Skin epidermis (tissue), 12 donors: Measurements from ENCODE around the gene THYN1.
A peak's percentile ranks its signal among the peaks of the same experiment; 100 is the strongest.
"Not testable (repeated sequence)": the region's sequence is repeated elsewhere in the genome, so short reads cannot be mapped to it uniquely, and the experiment has no call there.

Experiments
- H3K27ac ChIP-seq, 21 experiments: fragments of 200-600 bp; sonication (generic) in 11 of 21; one replicate each; pipeline ENCODE4 v1.5.0; 2020; ENCODE audit warnings: mild to moderate bottlenecking in 3 of 21, inconsistent platforms in 2 of 21, moderate library complexity in 2 of 21
- H3K4me3 ChIP-seq, 7 experiments: fragments of 200-600 bp; sonication (generic) in 2 of 7; one replicate each; pipeline ENCODE4 v1.5.0; 2020; ENCODE audit warnings: inconsistent platforms in 2 of 7, mild to moderate bottlenecking in 2 of 7, moderate library complexity in 1 of 7

THYN1 gene

GRCh38 chr11:134253188-134253993 lies at the start of gene THYN1, which contains the start of gene ACAD8:
TSS of gene THYN1 (minus strand) at chr11:134253352. CDS start at chr11:134252882, 470 bp downstream.
TSS of gene ACAD8 (plus strand) at chr11:134253568. CDS start at chr11:134253601, 33 bp downstream.
- Histone ChIP-seq H3K27ac (peak within 1 kb of the TSS; percentile 37 to 93 (median 83)), H3K4me3 (peak within 1 kb of the TSS; percentile 63 to 97 (median 90))

- Histone ChIP-seq H3K4me3 (no peak overlapping the region), H3K27ac (no peak overlapping the region)
Measured at GRCh38 chr11:134294664-134295063, 41.5 kb upstream of the THYN1 start.

GRCh38 chr11:134293119-134294113 lies 40.3 kb upstream of the THYN1 start:
- Histone ChIP-seq H3K27ac (no peak overlapping the region), H3K4me3 (no peak overlapping the region)

DNA sequence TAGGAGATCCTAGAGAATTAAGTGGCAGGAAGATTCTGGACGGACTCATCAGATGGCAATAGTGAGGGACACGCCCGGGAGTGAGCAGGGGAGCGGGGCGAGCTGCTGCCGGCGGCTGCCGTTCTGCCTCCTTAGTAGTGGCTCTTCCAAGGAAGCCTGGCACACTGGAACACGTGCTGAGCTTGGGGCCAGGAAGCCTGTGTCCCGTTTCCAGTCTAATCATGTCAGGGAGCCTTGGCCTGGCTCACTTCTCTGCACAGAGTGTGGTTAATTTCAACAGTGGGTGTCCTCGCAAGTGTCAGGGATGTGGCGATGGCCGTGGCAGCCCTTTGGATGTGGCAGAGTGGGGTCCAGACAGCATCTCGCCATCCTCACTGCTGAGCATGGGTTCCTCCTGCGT lies 39.5 kb upstream of the THYN1 start:
- H3K27ac ChIP-seq, result no peak overlapping the region
- H3K4me3 ChIP-seq, result no peak overlapping the region

GRCh38 chr11:134291196-134291595 lies 38.0 kb upstream of the THYN1 start:
- H3K27ac ChIP-seq, result no peak overlapping the region
- H3K4me3 ChIP-seq, result no peak overlapping the region

DNA sequence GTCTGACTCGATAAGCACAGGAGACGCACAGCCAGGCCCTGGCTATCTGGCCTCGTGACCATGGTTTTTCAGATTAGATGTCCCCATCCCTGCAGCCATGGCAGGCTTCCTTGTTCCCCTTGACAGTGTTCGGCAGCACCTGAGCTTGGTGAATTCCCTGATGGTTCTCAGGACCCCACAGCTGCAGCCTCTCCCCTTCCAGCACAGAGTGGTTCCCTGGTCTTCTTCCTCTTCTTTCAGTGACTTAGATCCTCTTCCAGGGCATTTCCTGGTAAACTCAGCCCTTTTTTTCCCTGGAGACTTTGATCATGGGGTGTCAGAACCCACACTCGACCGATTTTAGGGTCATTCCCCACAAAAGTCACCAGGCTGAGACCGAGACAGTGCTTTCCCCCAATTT lies 37.5 kb upstream of the THYN1 start:
- no peak overlapping the region for H3K27ac ChIP-seq

DNA sequence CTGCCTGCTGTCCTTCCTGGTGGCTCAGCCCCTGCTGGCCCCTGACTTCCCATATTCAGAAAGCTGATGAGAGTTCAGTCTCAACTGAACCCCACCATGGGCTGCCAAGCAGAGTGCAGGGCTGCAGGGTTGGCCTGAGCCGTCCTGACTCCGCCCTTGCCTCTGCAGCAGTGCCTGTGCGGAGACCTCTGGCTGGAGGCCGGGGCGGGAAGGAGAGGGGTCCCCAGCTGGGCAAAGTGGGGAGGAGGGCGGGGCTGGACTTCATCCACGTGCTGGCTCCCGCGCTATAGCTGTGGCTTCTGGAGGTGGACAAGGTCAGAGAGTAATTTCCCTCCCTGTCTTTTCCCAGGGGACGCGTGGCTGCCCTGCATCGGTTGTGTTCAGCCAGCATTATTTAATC lies 36.6 kb upstream of the THYN1 start:
- Histone ChIP-seq H3K4me3 (no peak overlapping the region), H3K27ac (no peak overlapping the region)

More for the DNA sequence above, 37.5 kb upstream of the THYN1 start:
- no peak overlapping the region for H3K4me3 ChIP-seq

GRCh38 chr11:134289167-134289566 lies 36.0 kb upstream of the THYN1 start:
- no peak overlapping the region for H3K4me3 ChIP-seq
- no peak overlapping the region for H3K27ac ChIP-seq

DNA sequence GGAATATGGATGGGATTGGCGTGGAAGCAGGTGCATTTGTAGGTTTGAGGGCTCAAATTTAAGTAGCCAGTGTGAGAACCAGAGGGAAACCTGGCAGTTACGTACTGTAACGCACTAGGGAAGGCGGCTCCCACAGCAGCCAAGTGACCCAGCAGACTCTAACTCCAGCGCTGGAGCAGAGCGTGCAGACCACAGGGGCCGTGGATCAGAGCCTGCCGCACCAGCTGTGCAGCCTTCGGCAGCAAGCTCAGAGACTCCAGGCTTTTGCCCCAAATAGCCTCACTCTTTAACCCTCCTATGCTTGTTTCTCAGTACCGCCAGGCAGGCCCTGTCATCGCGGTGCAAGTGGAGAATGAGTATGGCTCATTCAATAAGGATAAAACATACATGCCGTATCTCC lies 35.3 kb upstream of the THYN1 start:
- no peak overlapping the region for H3K27ac ChIP-seq

DNA sequence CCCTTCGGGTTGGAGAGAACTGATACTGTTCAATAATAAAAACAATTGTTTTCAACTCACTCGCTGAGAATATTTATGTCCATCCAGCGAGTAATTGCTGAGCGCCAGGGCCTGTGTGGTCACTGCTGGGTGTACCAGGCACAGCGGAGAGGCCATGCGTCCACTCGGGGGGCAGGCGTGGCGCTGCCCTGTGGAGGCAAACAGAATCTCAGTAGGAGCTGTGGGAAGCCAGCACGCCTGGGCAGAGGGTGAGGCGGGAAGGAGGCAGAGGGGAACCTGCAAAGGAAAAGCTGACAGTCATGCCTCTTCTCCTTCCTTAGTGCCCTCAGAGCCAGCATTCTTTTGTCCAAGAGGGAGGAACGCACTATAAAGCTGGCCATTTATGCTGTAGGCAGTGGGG lies 34.4 kb upstream of the THYN1 start:
- Histone ChIP-seq H3K4me3 (no peak overlapping the region), H3K27ac (no peak overlapping the region)

More for the DNA sequence above, 35.3 kb upstream of the THYN1 start:
- H3K4me3 ChIP-seq, result no peak overlapping the region

GRCh38 chr11:134284349-134284748 lies 31.2 kb upstream of the THYN1 start:
- H3K4me3 ChIP-seq, result not testable (repeated sequence)

DNA sequence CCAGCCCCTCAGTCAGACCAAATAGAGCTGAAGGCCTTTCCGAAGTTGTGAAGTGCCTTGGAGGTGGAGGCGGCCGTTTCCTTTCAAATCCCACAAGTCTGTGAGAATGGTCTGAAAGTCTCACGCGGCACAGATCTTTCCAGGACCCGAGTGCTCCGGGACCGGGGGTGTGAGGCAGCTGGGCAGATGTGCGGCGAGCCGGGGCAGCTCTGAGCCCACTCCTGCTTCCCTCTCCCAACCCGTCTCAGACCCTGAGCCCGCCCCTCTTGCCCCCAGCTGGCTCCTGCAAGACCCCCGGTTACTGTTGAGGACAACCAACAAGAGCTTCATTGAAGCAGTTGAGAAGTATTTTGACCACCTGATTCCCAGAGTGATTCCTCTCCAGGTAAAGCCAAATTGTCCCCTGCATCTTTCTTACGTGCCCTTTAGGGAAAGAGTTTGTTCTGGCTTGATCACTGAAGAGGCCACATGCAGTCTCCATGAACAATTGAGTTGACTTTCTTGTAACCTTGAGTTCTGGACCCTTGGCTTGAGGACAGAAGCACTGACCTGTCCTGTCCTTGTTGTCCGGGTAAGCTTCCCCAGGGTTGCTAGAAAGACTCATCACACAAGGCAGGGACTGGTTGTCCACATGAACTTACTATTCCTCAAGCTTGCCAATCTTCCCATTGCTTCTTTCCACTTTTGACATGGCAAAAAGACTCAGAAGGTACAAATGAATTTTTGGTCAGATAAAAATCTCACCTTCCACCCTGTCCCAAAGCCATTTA lies 30.5 kb upstream of the THYN1 start:
- H3K27ac ChIP-seq, result no peak overlapping the region
- H3K4me3 ChIP-seq, result no peak overlapping the region

More at GRCh38 chr11:134284349-134284748, 31.2 kb upstream of the THYN1 start:
- H3K27ac ChIP-seq, result not testable (repeated sequence)

DNA sequence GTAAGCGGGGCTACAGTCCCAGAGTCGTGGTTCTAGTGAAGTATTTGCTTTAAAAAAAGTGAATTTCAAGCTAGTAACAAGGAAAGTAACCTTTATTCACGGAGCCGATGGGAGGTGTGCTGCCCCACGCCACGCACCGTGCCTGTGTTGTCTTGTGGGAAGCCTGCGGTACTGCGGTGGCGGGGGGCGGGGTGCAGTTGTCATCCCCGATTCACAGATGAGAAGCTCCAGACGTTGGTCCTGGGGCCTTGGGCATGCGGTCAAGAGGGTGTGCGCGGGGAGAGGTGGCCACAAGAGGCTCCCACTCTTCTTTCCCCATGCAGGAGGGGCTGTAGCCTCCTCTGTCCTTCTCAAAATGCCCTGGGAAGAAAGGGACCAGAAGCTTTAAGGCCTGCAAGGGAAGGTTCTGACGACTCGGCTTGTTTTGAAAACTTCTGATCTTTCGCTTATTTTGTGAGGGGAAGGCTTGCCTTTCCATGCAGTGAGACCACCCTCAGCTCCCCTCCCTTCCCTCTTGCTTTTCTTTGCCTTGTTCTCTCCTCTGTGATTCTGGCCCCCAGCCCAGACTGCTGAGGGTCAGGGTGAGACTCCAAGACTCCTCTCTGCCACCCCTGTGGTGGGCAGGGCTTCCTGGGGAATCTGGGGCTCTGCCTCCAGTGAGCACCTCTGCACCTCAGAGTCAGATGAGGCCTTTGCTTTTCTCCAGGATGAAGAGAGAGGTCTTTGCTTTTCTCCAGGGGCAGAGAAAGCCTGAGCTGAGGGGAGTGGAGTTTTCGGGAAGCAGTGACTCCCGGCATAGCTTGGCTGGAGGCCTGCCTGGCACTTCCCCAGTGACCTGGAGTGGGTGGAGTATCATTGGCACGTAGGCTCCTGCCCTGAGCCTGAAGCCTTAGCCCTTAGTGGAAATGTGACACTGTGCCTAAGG lies 29.2 kb upstream of the THYN1 start:
- Histone ChIP-seq H3K27ac (no peak overlapping the region), H3K4me3 (no peak overlapping the region)

- H3K4me3 ChIP-seq, H3K27ac ChIP-seq: not testable (repeated sequence)
Measured at GRCh38 chr11:134281635-134282034, 28.5 kb upstream of the THYN1 start.

GRCh38 chr11:134278356-134278755 lies 25.2 kb upstream of the THYN1 start:
- H3K4me3 ChIP-seq, result no peak overlapping the region

GRCh38 chr11:134277183-134278001 lies 24.2 kb upstream of the THYN1 start:
- peak overlapping the region in 5 of 7 experiments; percentile 37 to 56 (median 42) for H3K4me3 ChIP-seq
- no peak overlapping the region for H3K27ac ChIP-seq

More at GRCh38 chr11:134278356-134278755, 25.2 kb upstream of the THYN1 start:
- H3K27ac ChIP-seq, result no peak overlapping the region

- H3K4me3 ChIP-seq, result peak overlapping the region; percentile 34 to 56 (median 41)
- peak overlapping the region in 5 of 21 experiments; percentile 2 to 38 (median 10) for H3K27ac ChIP-seq
Measured at GRCh38 chr11:134276396-134277182, 23.4 kb upstream of the THYN1 start.
